ENCODE measurements around the gene ANKRD65.

DNA sequence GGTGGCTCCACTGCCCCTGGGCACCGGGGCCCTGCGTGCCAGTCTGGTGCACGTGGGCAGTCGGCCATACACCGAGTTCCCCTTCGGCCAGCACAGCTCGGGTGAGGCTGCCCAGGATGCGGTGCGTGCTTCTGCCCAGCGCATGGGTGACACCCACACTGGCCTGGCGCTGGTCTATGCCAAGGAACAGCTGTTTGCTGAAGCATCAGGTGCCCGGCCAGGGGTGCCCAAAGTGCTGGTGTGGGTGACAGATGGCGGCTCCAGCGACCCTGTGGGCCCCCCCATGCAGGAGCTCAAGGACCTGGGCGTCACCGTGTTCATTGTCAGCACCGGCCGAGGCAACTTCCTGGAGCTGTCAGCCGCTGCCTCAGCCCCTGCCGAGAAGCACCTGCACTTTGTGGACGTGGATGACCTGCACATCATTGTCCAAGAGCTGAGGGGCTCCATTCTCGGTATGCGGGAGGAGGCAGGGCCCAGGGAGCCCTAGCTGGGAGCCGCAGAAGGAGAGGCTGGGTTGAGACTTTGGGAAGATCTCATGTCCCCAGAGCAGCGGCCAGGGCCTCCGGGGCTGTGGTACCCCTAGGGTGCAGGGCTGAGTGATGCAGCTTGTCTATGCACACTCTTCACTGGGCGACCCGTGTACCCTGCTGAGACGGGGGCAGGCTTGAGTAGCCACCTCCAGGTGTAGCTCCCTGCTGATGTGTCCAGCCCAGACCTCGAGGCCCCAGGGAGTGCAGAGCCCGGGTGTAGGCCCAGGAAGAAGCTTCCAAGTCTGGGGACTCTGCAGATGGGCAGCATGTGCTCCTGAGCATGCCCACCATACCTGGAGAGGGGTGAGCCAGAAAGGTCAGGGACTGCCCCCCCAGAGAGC, 16.2 kb upstream of the ANKRD65 start:
- TF ChIP-seq, protein P1, sequence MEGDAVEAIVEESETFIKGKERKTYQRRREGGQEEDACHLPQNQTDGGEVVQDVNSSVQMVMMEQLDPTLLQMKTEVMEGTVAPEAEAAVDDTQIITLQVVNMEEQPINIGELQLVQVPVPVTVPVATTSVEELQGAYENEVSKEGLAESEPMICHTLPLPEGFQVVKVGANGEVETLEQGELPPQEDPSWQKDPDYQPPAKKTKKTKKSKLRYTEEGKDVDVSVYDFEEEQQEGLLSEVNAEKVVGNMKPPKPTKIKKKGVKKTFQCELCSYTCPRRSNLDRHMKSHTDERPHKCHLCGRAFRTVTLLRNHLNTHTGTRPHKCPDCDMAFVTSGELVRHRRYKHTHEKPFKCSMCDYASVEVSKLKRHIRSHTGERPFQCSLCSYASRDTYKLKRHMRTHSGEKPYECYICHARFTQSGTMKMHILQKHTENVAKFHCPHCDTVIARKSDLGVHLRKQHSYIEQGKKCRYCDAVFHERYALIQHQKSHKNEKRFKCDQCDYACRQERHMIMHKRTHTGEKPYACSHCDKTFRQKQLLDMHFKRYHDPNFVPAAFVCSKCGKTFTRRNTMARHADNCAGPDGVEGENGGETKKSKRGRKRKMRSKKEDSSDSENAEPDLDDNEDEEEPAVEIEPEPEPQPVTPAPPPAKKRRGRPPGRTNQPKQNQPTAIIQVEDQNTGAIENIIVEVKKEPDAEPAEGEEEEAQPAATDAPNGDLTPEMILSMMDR (IDR thresholded peaks at IDR 0.05): no peak
- TF ChIP-seq POLR2A (IDR thresholded peaks at IDR 0.05) (no peak), EP300 (IDR thresholded peaks at IDR 0.05) (no peak)
